ENCODE data around the gene LEFTY2. TPM values are rescaled to one million over a fixed set of nuclear protein-coding genes. Genes with fewer than 3 reads are reported as not detected.

LEFTY2 gene
- total RNA-seq, 2 donors from 2014 or later = 0.12 to 0.53 TPM

DNA sequence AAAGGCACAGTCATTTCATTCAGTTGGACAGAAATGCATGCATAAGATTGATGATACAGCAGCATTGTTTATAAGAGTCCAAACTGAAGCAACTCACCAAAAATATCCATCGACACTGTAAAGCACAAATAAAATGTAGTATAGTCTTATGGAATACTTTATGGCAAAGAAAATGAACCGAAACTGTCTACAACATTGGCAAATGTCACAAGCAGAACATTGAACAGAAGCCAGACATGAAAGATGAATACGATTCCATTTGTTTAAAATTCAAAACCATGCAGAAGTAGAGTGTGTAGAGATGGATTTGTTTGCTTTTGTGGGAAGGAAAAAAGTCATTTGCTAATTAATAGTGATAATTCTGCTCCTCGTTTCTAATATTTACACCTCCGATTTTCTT lies 44.5 kb downstream of the LEFTY2 start:
- H3K27ac ChIP-seq = peak overlapping the region; percentile 75
- H3K9ac ChIP-seq (ENCODE audit: low read depth in 2 of 2, low read length in 2 of 2) = peak overlapping the region in 1 of 2 donors; percentile 65
- no peak for DNase-seq
- H3K4me1 ChIP-seq = no peaks in the 10 kb centered on the region
- no peak overlapping the region for H3K4me3 ChIP-seq
- TF ChIP-seq, protein P1, sequence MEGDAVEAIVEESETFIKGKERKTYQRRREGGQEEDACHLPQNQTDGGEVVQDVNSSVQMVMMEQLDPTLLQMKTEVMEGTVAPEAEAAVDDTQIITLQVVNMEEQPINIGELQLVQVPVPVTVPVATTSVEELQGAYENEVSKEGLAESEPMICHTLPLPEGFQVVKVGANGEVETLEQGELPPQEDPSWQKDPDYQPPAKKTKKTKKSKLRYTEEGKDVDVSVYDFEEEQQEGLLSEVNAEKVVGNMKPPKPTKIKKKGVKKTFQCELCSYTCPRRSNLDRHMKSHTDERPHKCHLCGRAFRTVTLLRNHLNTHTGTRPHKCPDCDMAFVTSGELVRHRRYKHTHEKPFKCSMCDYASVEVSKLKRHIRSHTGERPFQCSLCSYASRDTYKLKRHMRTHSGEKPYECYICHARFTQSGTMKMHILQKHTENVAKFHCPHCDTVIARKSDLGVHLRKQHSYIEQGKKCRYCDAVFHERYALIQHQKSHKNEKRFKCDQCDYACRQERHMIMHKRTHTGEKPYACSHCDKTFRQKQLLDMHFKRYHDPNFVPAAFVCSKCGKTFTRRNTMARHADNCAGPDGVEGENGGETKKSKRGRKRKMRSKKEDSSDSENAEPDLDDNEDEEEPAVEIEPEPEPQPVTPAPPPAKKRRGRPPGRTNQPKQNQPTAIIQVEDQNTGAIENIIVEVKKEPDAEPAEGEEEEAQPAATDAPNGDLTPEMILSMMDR (IDR thresholded peaks at IDR 0.05) = no peak
- H3K27me3 ChIP-seq = no peaks in the 10 kb centered on the region
- H3K36me3 ChIP-seq = no peaks in the 10 kb centered on the region
- intact Hi-C loops (cut with DNase I) = no loop called here
- H3K9me3 ChIP-seq = no peaks in the 10 kb centered on the region

DNA sequence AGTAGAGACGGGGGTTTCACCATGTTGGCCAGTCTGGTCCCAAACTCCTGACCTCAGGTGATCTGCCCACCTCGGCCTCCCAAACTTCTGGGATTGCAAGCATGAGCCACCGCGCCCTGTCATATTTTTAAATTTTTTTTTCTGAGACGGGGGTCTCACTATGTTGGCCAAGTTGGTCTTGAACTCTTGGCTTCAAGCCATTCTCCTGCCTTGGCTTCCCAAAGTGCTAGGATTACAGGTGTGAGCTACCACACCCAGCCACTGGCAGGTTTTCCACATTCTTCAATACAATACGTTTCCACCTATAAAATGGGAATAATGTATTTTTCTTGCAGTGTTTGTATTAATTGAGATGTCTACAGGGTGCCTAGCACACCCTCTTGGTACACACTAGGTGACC lies 48.7 kb downstream of the LEFTY2 start:
- Histone ChIP-seq H3K27me3 (no peaks in the 10 kb centered on the region), H3K9me3 (no peaks in the 10 kb centered on the region), H3K27ac (no peak overlapping the region), H3K36me3 (no peaks in the 10 kb centered on the region), H3K9ac (ENCODE audit: low read depth in 2 of 2, low read length in 2 of 2) (no peak overlapping the region), H3K4me1 (peaks cover 5% of the 10 kb centered on the region), H3K4me3 (no peak overlapping the region)
- intact Hi-C loops (cut with DNase I) = no loop called here
- TF ChIP-seq, protein P1 (IDR thresholded peaks at IDR 0.05) = no peak
- DNase-seq = no peak

DNA sequence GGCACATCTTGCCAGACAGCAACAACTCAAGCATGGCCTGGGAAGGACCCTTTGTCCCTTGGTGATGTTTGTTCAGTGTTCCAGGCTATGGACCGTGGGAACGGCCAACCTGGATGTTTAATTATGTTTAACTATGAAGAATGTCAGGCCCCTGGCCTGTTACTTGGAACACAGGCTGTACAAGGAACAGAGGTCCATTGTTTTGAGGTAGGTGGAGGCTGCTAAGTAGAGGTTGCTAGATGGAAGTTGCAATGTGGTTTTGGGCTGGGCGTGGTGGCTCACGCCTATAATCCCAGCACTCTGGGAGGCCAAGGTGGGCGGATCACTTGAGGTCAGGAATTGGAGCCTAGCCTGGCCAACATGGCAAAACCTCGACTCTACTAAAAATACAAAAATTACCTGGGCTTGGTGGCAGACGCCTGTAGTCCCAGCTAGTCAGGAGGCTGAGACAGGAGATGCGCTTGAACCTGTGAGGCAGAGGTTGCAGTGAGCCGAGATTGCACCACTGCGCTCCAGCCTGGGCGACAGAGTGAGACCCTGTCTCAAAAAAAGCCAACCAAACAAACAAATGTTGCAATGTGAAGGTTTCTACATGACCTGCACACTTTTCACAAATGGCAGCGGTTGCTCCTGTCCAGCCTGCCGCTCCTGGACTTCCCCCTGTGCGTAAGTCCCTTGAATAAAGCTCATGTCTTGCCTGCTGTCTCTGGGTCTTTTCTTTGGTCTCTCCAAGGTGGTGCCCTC lies 49.6 kb downstream of the LEFTY2 start:
- Histone ChIP-seq H3K27ac (peak overlapping the region; percentile 89), H3K36me3 (no peaks in the 10 kb centered on the region), H3K9me3 (no peaks in the 10 kb centered on the region), H3K27me3 (no peaks in the 10 kb centered on the region), H3K4me3 (no peak overlapping the region), H3K4me1 (peaks cover 5% of the 10 kb centered on the region), H3K9ac (ENCODE audit: low read depth in 2 of 2, low read length in 2 of 2) (peak overlapping the region; percentile 16 to 93)
- DNase-seq = peak; percentile 77
- intact Hi-C loops (cut with DNase I) = no loop called here
- TF ChIP-seq, protein P1 (IDR thresholded peaks at IDR 0.05) = no peak

DNA sequence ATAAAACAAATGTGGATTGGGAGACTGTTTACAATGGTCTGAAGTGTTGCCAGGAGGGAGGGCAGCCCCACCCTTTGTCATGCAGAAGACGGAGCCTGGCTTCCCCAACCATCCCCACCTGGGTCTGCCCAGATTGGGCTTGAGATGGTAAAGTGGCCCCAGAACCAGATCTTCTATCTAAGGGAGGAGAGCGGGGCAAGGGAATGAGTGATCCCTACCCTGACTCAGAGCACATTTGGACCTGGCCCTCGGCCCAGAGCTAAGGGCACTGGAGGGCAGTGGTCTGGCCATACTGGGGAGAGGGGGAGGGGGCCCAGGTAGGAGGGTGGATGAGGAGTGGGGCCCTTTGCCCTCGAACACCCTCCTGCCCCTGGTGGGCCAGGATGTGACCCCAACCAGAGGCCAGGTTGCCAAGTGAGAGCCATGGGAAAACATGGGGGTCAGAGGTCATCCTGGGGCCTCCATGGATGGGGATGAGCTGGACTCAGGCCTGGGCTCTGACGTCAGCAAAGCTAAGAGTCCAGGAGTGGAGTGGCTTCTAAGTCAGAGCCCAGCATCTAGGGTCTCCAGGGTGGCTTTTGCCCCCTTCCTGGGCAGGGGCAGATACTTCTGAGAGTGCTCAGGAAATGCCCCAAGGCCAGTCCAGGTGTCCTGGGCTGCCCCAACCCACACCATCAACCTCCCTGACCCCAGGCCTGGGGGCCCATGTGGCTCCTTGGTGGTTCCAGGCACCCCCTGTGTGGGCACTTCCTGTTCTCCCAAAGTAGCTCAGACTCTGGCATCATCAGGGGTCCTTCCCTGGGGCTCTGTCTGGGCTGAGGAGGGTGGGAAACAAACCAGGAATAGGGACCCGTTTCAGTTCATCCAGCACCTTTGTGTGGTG lies 50.4 kb downstream of the LEFTY2 start:
- Histone ChIP-seq H3K27me3 (no peaks in the 10 kb centered on the region), H3K9ac (ENCODE audit: low read depth in 2 of 2, low read length in 2 of 2) (peak overlapping the region; percentile 16 to 93), H3K4me1 (peaks cover 5% of the 10 kb centered on the region), H3K27ac (peak overlapping the region; percentile 89), H3K36me3 (no peaks in the 10 kb centered on the region), H3K4me3 (no peak overlapping the region), H3K9me3 (no peaks in the 10 kb centered on the region)
- intact Hi-C loops (cut with DNase I) = no loop called here
- DNase-seq = peak; percentile 70
- TF ChIP-seq, protein P1 (IDR thresholded peaks at IDR 0.05) = no peak

DNA sequence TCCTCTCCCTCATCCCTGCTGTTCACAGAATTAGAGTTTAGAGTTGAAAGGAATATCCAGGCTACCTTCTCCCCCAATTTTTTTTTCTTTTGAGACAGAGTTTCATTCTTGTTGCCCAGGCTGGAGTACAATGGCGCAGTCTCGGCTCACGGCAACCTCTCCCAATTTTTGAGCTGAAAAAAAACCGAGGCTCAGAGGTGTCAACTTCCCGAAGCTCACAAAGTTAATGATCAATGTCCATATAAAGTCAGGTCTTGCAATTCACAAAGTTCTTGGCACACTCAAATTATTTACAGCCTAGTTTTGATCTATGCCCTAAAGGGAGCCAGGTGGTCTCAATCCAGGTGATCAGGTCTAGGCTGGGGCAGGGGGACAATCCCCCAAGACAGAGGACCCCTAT lies 51.3 kb downstream of the LEFTY2 start:
- H3K4me3 ChIP-seq = no peak overlapping the region
- TF ChIP-seq, protein P1 (IDR thresholded peaks at IDR 0.05) = no peak
- no peak for DNase-seq

More for the DNA sequence above, 51.3 kb downstream of the LEFTY2 start:
- Histone ChIP-seq H3K9ac (ENCODE audit: low read depth in 2 of 2, low read length in 2 of 2) (peak overlapping the region in 1 of 2 donors; percentile 93), H3K9me3 (no peaks in the 10 kb centered on the region), H3K4me1 (peaks cover 5% of the 10 kb centered on the region), H3K27me3 (no peaks in the 10 kb centered on the region), H3K27ac (peak overlapping the region; percentile 89), H3K36me3 (no peaks in the 10 kb centered on the region)
- intact Hi-C loops (cut with DNase I) = no loop called here
